PC-9 (cell line): ENCODE data around the gene HTR1B. TPM values are rescaled to one million over a fixed set of nuclear protein-coding genes. Genes with fewer than 3 reads are reported as not detected.

Experiments
- BruUV-seq: library from RNA; stranded (reverse); fragments of 400-500 nt; replicated peaks from 2 replicates; lab custom pipeline; 2021; lab: Mats Ljungman, UMichigan
- CTCF ChIA-PET: fragments of 300-600 bp; sonication (Branson Sonifier 250); formaldehyde crosslinking; loops from one replicate; lab custom pipeline; 2022; ENCODE audit warnings: antibody characterized with exemption; lab: Charles Lee
- POLR2A ChIA-PET: fragments of 300-600 bp; sonication (Branson Sonifier 250); formaldehyde crosslinking; loops from one replicate; lab custom pipeline; 2022; ENCODE audit warnings: antibody characterized with exemption; ENCODE audit not compliant: unreplicated experiment; lab: Charles Lee
- DNase-seq, 2 experiments: peaks; one replicate each; pipeline versions ENCODE4 v3.0.0 to v3.0.0-alpha.2; 2015 to 2022; ENCODE audit warnings: mixed read lengths in 1 of 2
- H2AFZ ChIP-seq: fragments of 200-600 bp; sonication (generic); 2 replicates; pipeline ENCODE4 v1.8.1; 2017; ENCODE audit warnings: antibody characterized with exemption
- H3F3A ChIP-seq: fragments of 200-600 bp; sonication (generic); 2 replicates; pipeline ENCODE4 v1.8.1; 2017; ENCODE audit warnings: antibody characterized with exemption, mild to moderate bottlenecking, low read depth; ENCODE audit not compliant: insufficient read depth
- H3K27ac ChIP-seq: fragments of 200-600 bp; sonication (generic); 2 replicates; pipeline ENCODE4 v1.6.1; 2016; ENCODE audit warnings: mixed run types
- H3K27me3 ChIP-seq: fragments of 200-600 bp; sonication (generic); 2 replicates; pipeline ENCODE4 v1.6.1; 2016; ENCODE audit warnings: low read depth, mixed run types; ENCODE audit not compliant: insufficient read depth
- H3K36me3 ChIP-seq: fragments of 200-600 bp; sonication (generic); 2 replicates; pipeline ENCODE4 v1.6.1; 2016; ENCODE audit warnings: low read depth, mixed run types
- H3K4me1 ChIP-seq: fragments of 200-600 bp; sonication (generic); replicated peaks from 2 replicates; pipeline ENCODE4 v1.6.1; 2016; ENCODE audit warnings: mixed run types; ENCODE audit not compliant: insufficient read depth
- H3K4me2 ChIP-seq: fragments of 200-600 bp; sonication (generic); 2 replicates; pipeline ENCODE4 v1.6.1; 2017; ENCODE audit warnings: mixed run types
- H3K4me3 ChIP-seq: fragments of 200-600 bp; sonication (generic); 2 replicates; pipeline ENCODE4 v1.6.1; 2016; ENCODE audit warnings: mixed run types
- H3K79me2 ChIP-seq: fragments of 200-600 bp; sonication (generic); 2 replicates; pipeline ENCODE4 v1.6.1; 2017; ENCODE audit warnings: low read depth, mixed run types
- H3K9me2 ChIP-seq: fragments of 200-600 bp; sonication (generic); 2 replicates; pipeline ENCODE4 v1.8.1; 2017; ENCODE audit warnings: mild to moderate bottlenecking; ENCODE audit not compliant: insufficient read depth
- H3K9me3 ChIP-seq: fragments of 200-600 bp; sonication (generic); 2 replicates; pipeline ENCODE4 v1.8.1; 2016; ENCODE audit warnings: low read depth; ENCODE audit not compliant: insufficient read depth
- H4K20me1 ChIP-seq: fragments of 200-600 bp; sonication (generic); 2 replicates; pipeline ENCODE4 v1.8.1; 2017; ENCODE audit not compliant: insufficient read depth
- CTCF ChIP-seq: fragments of 200-600 bp; sonication (generic); conservative IDR thresholded peaks from 2 replicates; pipeline ENCODE4 v1.6.1; 2017; ENCODE audit warnings: mixed run types, antibody characterized with exemption, mild to moderate bottlenecking, moderate library complexity
- EZH2 ChIP-seq: fragments of 200-600 bp; sonication (generic); IDR thresholded peaks from 2 replicates; pipeline ENCODE4 v1.8.0; 2017; ENCODE audit warnings: antibody characterized with exemption, low read depth
- intact Hi-C: fragments of 100-400 bp; cut with micrococcal nuclease; formaldehyde crosslinking; loops from one replicate; pipeline ENCODE4 v1.10.0; 2022; ENCODE audit not compliant: unreplicated experiment
- total RNA-seq: library from RNA; stranded (reverse); gene quantifications from 2 replicates; pipeline ENCODE4 v1.2.3, GENCODE V29; 2021

The HTR1B gene
- total RNA-seq, 1 experiment from 2014 or later = not detected

DNA sequence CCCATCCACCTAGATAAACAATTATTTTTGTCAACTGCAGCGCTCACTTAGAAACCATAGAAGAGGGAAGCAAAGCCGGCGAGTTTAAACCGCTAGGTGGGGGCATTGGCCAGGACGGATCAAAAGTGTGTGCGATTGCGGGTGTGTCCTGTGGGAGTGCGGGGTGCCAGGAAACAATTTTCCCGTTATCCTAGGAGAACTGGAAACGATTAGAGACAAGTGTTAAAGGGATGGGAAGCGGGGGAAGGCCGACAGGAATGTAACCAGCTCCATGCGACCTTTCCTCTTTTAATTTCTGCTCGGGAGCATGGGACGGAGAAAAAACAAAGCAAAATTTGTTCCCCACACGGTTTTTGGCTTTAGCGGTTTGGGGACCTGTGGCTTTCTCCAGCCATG, 2.8 kb upstream of the HTR1B start:
- Histone ChIP-seq H3K4me3 (no peak overlapping the region), H3K27me3 (peaks cover 11% of the 10 kb centered on the region; the same call in 1 of the 2 replicates), H3K4me2 (no peak overlapping the region), H3K9me2 (no peaks in the 10 kb centered on the region), H4K20me1 (no peaks in the 10 kb centered on the region), H3K9me3 (no peaks in the 10 kb centered on the region), H3F3A (no peaks in the 10 kb centered on the region), H3K36me3 (no peaks in the 10 kb centered on the region), H3K4me1 (no peaks in the 10 kb centered on the region), H2AFZ (no peak overlapping the region), H3K79me2 (no peaks in the 10 kb centered on the region), H3K27ac (no peak overlapping the region)
- POLR2A ChIA-PET = no interaction called here
- CTCF ChIA-PET = no interaction called here
- peak in 1 of 2 experiments; percentile 36 for DNase-seq
- TF ChIP-seq CTCF (no peak), EZH2 (no peak)
- intact Hi-C loops = loop anchor here (10.0 kb wide), 1 partner anchor 1369 kb away; no protein-coding TSS in a partner anchor
- BruUV-seq = no TSS peak

GRCh38 chr6:77464495-77464867, 1.2 kb upstream of the HTR1B start:
- peaks cover 11% of the 10 kb centered on the region; the same call in 1 of the 2 replicates for H3K27me3 ChIP-seq
- H3K9me2 ChIP-seq = no peaks in the 10 kb centered on the region
- CTCF ChIA-PET = no interaction called here
- no peak for TF ChIP-seq CTCF
- TF ChIP-seq EZH2 = no peak
- DNase-seq = no peak
- H3K9me3 ChIP-seq = no peaks in the 10 kb centered on the region
- no peaks in the 10 kb centered on the region for H3K4me1 ChIP-seq
- no peaks in the 10 kb centered on the region for H4K20me1 ChIP-seq
- no TSS peak for BruUV-seq
- no peak overlapping the region for H3K27ac ChIP-seq
- no peak overlapping the region for H3K4me2 ChIP-seq
- H3F3A ChIP-seq = no peaks in the 10 kb centered on the region
- intact Hi-C loops = loop anchor here (10.0 kb wide), 1 partner anchor 1370 kb away; no protein-coding TSS in a partner anchor
- POLR2A ChIA-PET = no interaction called here
- no peaks in the 10 kb centered on the region for H3K36me3 ChIP-seq
- H3K79me2 ChIP-seq = no peaks in the 10 kb centered on the region
- no peak overlapping the region for H2AFZ ChIP-seq
- no peak overlapping the region for H3K4me3 ChIP-seq

GRCh38 chr6:77463861-77464494, 687 bp upstream of the HTR1B start:
- CTCF ChIA-PET = interaction anchor here (1.0 kb wide), 1 partner anchor 8 kb away, joined by 5 read pairs; no protein-coding TSS in a partner anchor
- Histone ChIP-seq H3F3A (no peaks in the 10 kb centered on the region), H3K79me2 (no peaks in the 10 kb centered on the region), H3K27me3 (peaks cover 11% of the 10 kb centered on the region; the same call in 1 of the 2 replicates), H3K36me3 (no peaks in the 10 kb centered on the region), H3K4me2 (no peak overlapping the region), H3K9me3 (no peaks in the 10 kb centered on the region), H4K20me1 (no peaks in the 10 kb centered on the region), H3K27ac (no peak overlapping the region), H3K4me1 (no peaks in the 10 kb centered on the region), H2AFZ (no peak overlapping the region), H3K4me3 (no peak overlapping the region), H3K9me2 (no peaks in the 10 kb centered on the region)
- POLR2A ChIA-PET = no interaction called here
- no peak for DNase-seq
- no TSS peak for BruUV-seq
- TF ChIP-seq CTCF (no peak), EZH2 (no peak)
- intact Hi-C loops = loop anchor here (10.0 kb wide), 1 partner anchor 1371 kb away; no protein-coding TSS in a partner anchor
